Brain pericyte (primary cell): ENCODE measurements around the gene MYOF.

Experiments
- DNase-seq: peaks from one replicate; pipeline ENCODE4 v3.0.0-alpha.2; 2012; ENCODE audit warnings: low read depth, low spot score

The MYOF gene

DNA sequence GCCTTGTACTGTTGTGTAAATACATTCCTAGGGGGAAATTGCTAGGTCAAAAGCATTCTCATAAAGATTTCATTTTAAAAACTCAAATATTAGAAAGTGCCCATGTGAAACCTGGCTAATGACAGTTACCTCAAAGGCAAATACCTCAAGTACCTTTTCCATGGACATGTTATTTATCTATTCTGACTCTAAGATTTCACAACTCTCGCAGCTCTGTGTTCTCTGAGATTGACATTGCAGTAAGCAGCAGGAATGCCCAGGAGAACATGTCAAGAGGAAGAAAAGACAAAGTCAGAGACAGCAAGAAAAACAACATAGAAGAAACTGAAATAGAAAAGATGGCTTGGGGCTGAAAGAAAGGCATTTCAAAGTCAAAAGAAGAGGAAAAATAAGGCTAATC is 221.0 kb downstream of the MYOF start:
- no peak for DNase-seq

DNA sequence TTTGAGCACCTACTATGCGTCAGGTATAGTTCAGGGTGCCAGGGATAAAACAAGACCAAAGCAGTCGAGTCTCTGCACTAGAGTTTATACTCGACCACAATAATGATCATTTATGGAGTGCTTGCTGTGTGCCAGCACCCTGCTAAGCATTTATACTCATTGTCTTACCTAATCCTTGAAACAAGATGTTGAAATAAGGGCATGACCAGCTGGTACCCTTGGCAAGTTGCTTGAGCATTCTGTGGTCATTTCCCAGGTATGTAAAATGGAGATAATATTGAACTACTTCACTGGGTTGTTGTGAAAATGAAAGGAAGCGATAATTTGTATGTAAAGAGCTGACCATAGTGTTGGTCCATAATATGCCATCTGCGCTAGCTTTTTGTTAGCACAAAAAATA is 223.0 kb downstream of the MYOF start:
- DNase-seq, result no peak
